HCT116 (cell line): ENCODE data around the gene BCL11B. TPM values are rescaled to one million over a fixed set of nuclear protein-coding genes. Genes with fewer than 3 reads are reported as not detected.

ENCODE experiments used
- ATAC-seq: fragments of 200-7000 bp; cut with Tn5 transposase; 2 replicates; pipeline ENCODE4 v1.9.1; 2020; ENCODE audit warnings: mild to moderate bottlenecking, moderate library complexity
- BruUV-seq: library from RNA; stranded (reverse); fragments of 400-500 nt; replicated peaks from 2 replicates; lab custom pipeline; 2021; lab: Mats Ljungman, UMichigan
- CTCF ChIA-PET: fragments of 300-600 bp; sonication (Branson Sonifier 250); formaldehyde crosslinking; loops from one replicate; lab custom pipeline; 2021; ENCODE audit warnings: antibody characterized with exemption; lab: Charles Lee
- POLR2A ChIA-PET: fragments of 300-600, 350-600 bp; sonication (Branson Sonifier 250); formaldehyde crosslinking; loops from one replicate; lab custom pipeline; 2021; ENCODE audit warnings: antibody characterized with exemption; lab: Charles Lee
- RAD21 ChIA-PET, 2 experiments: fragments of 300-600 bp; sonication (Branson Sonifier 250); formaldehyde crosslinking; loops; one replicate each; lab custom pipeline; 2023; ENCODE audit warnings: low total read pairs in 2 of 2; ENCODE audit not compliant: uncharacterized antibody in 2 of 2, unreplicated experiment in 2 of 2, low non-redundant PET in 1 of 2; lab: Charles Lee
- DNase-seq: peaks from one replicate; pipeline ENCODE4 v3.0.0-alpha.2; 2010; ENCODE audit warnings: low read depth, low spot score
- H2AFZ ChIP-seq: fragments of 200-600 bp; shearing (Covaris generic), sonication (generic); 2 replicates; pipeline ENCODE4 v1.6.1; 2017; ENCODE audit warnings: low read depth, mixed run types, mixed read lengths, antibody characterized with exemption, low read length; ENCODE audit not compliant: poor library complexity, severe bottlenecking
- H3K27ac ChIP-seq: 2 replicates; pipeline ENCODE4 v1.5.1; 2012; ENCODE audit warnings: low read depth, low read length
- H3K27me3 ChIP-seq: fragments of 200-600 bp; sonication (generic); 2 replicates; pipeline ENCODE4 v1.6.1; 2016; ENCODE audit warnings: mixed run types, low read length, mixed read lengths; ENCODE audit not compliant: insufficient read depth
- H3K36me3 ChIP-seq, 2 experiments: fragments of 200-500 bp in 1 of 2; fragments of 200-600 bp in 1 of 2; sonication (Bioruptor generic) in 1 of 2; sonication (generic) in 1 of 2; 2 replicates each; pipeline versions ENCODE4 v1.5.1 to v1.6.1; 2014 to 2016; ENCODE audit warnings: low read length in 2 of 2, inconsistent platforms in 1 of 2, mixed read lengths in 1 of 2, mixed run types in 1 of 2; ENCODE audit not compliant: insufficient read depth in 2 of 2, control insufficient read depth in 1 of 2
- H3K4me1 ChIP-seq, 2 experiments: fragments of 200-600 bp in 1 of 2; sonication (generic) in 1 of 2; 2 replicates each; pipeline versions ENCODE4 v1.5.1 to v1.6.1; 2012 to 2017; ENCODE audit warnings: low read length in 2 of 2, inconsistent platforms in 1 of 2, mild to moderate bottlenecking in 1 of 2, mixed read lengths in 1 of 2, mixed run types in 1 of 2, moderate library complexity in 1 of 2; ENCODE audit not compliant: insufficient read depth in 2 of 2, control insufficient read depth in 1 of 2
- H3K4me2 ChIP-seq: fragments of 200-600 bp; sonication (generic); 2 replicates; pipeline ENCODE4 v1.6.1; 2017; ENCODE audit warnings: mixed run types, low read length, mixed read lengths
- H3K4me3 ChIP-seq, 2 experiments: fragments of 200-600 bp in 1 of 2; sonication (generic) in 1 of 2; replicated peaks in 1 of 2; 2 replicates each; pipeline ENCODE4 v1.5.1; 2011 to 2016; ENCODE audit warnings: low read length in 2 of 2, control low read depth in 1 of 2, low read depth in 1 of 2, mild to moderate bottlenecking in 1 of 2, mixed read lengths in 1 of 2, mixed run types in 1 of 2
- H3K79me2 ChIP-seq: fragments of 200-600 bp; sonication (generic); 2 replicates; pipeline ENCODE4 v1.6.1; 2017; ENCODE audit warnings: mild to moderate bottlenecking, mixed run types, low read length, moderate library complexity, mixed read lengths; ENCODE audit not compliant: insufficient read depth
- H3K9ac ChIP-seq: fragments of 200-600 bp; sonication (generic); 2 replicates; pipeline ENCODE4 v1.6.1; 2016; ENCODE audit warnings: low read length, mixed read lengths
- H3K9me2 ChIP-seq: fragments of 200-600 bp; sonication (generic), shearing (Covaris generic); 2 replicates; pipeline ENCODE4 v1.6.1; 2017; ENCODE audit warnings: mixed run types, mild to moderate bottlenecking, moderate library complexity; ENCODE audit not compliant: insufficient read depth
- H3K9me3 ChIP-seq, 2 experiments: fragments of 200-500 bp in 1 of 2; fragments of 200-600 bp in 1 of 2; sonication (Bioruptor generic) in 1 of 2; sonication (generic) in 1 of 2; 2 replicates each; pipeline ENCODE4 v1.6.1; 2014 to 2017; ENCODE audit warnings: low read length in 2 of 2, mixed read lengths in 2 of 2, inconsistent platforms in 1 of 2, low read depth in 1 of 2, mild to moderate bottlenecking in 1 of 2, mixed run types in 1 of 2, moderate library complexity in 1 of 2; ENCODE audit not compliant: control insufficient read depth in 1 of 2, insufficient read depth in 1 of 2
- H4K20me1 ChIP-seq: fragments of 200-600 bp; sonication (generic), shearing (Covaris generic); 2 replicates; pipeline ENCODE4 v1.6.1; 2017; ENCODE audit warnings: mixed run types, mild to moderate bottlenecking, moderate library complexity; ENCODE audit not compliant: insufficient read depth
- ATF3 ChIP-seq: IDR thresholded peaks from 2 replicates; pipeline ENCODE4 v1.6.1; 2012
- CBX3 ChIP-seq: IDR thresholded peaks from 2 replicates; pipeline ENCODE4 v1.6.1; 2012; ENCODE audit warnings: low read depth
- CEBPB ChIP-seq: IDR thresholded peaks from 2 replicates; pipeline ENCODE4 v1.6.1; 2012; ENCODE audit warnings: low read depth
- ELF1 ChIP-seq: IDR thresholded peaks from 2 replicates; pipeline ENCODE4 v1.6.1; 2012; ENCODE audit warnings: low read depth, borderline replicate concordance
- EZH2phosphoT487 ChIP-seq: fragments of 200-600 bp; IDR thresholded peaks from 2 replicates; pipeline ENCODE4 v1.6.1; 2018; ENCODE audit warnings: antibody characterized with exemption, borderline replicate concordance
- JUND ChIP-seq: IDR thresholded peaks from 2 replicates; pipeline ENCODE4 v1.6.1; 2012
- MAX ChIP-seq: IDR thresholded peaks from 2 replicates; pipeline ENCODE4 v1.6.1; 2012
- POLR2A ChIP-seq: IDR thresholded peaks from 2 replicates; pipeline ENCODE4 v1.7.0; 2011; ENCODE audit warnings: borderline replicate concordance; ENCODE audit not compliant: insufficient read depth, insufficient read length; ENCODE audit errors: extremely low read depth
- POLR2AphosphoS5 ChIP-seq: IDR thresholded peaks from 2 replicates; pipeline ENCODE4 v1.6.1; 2011; ENCODE audit warnings: mild to moderate bottlenecking, low read depth, low read length, moderate library complexity
- RAD21 ChIP-seq: IDR thresholded peaks from 2 replicates; pipeline ENCODE4 v1.6.1; 2012; ENCODE audit warnings: low read depth, mild to moderate bottlenecking
- REST ChIP-seq: IDR thresholded peaks from 2 replicates; pipeline ENCODE4 v1.6.1; 2012; ENCODE audit warnings: low read depth
- SIN3A ChIP-seq: IDR thresholded peaks from 2 replicates; pipeline ENCODE4 v1.6.1; 2012; ENCODE audit warnings: low read depth
- SP1 ChIP-seq: IDR thresholded peaks from 2 replicates; pipeline ENCODE4 v1.6.1; 2012; ENCODE audit warnings: low read depth
- SRF ChIP-seq: IDR thresholded peaks from 2 replicates; pipeline ENCODE4 v1.6.1; 2012; ENCODE audit warnings: low read depth
- TCF7L2 ChIP-seq: IDR thresholded peaks from 2 replicates; pipeline ENCODE4 v1.7.0; 2011; ENCODE audit warnings: borderline replicate concordance, inconsistent platforms; ENCODE audit not compliant: insufficient read depth, insufficient read length; ENCODE audit errors: extremely low read depth
- YY1 ChIP-seq: IDR thresholded peaks from 2 replicates; pipeline ENCODE4 v1.6.1; 2011; ENCODE audit warnings: low read length, low read depth, moderate library complexity, mild to moderate bottlenecking; ENCODE audit not compliant: insufficient replicate concordance; ENCODE audit errors: extremely low read depth
- ZBTB33 ChIP-seq: IDR thresholded peaks from 2 replicates; pipeline ENCODE4 v1.6.1; 2011; ENCODE audit warnings: mild to moderate bottlenecking, low read length, moderate library complexity; ENCODE audit not compliant: insufficient replicate concordance; ENCODE audit errors: extremely low read depth
- ZFX ChIP-seq: fragments of 450-650 bp; IDR thresholded peaks from 2 replicates; pipeline ENCODE4 v1.6.1; 2017
- ZNF274 ChIP-seq: fragments of 200-500 bp; sonication (Bioruptor generic); IDR thresholded peaks from 2 replicates; pipeline ENCODE4 v1.6.1; 2014; ENCODE audit warnings: mild to moderate bottlenecking, low read depth, low read length, inconsistent platforms
- intact Hi-C: fragments of 100-400 bp; cut with micrococcal nuclease; formaldehyde crosslinking; loops from 2 replicates; pipeline ENCODE4 v1.10.0; 2022
- total RNA-seq: library from RNA; stranded (reverse); gene quantifications from one replicate; pipeline ENCODE4 v1.2.1, GENCODE V29; 2021; ENCODE audit not compliant: unreplicated experiment

BCL11B gene
- total RNA-seq, 1 experiment from 2014 or later, result 1.1 TPM

- H3K36me3 ChIP-seq, result no peaks in the 10 kb centered on the region
- no peak overlapping the region for H3K4me3 ChIP-seq
- H4K20me1 ChIP-seq, result no peaks in the 10 kb centered on the region
- ChIA-PET RAD21 (no interaction called here), POLR2A (no interaction called here), CTCF (no interaction called here)
- H3K4me2 ChIP-seq, result no peak overlapping the region
- ATAC-seq (no peak), DNase-seq (no peak)
- no peak overlapping the region for H3K27ac ChIP-seq
- H3K9me3 ChIP-seq, result no peaks in the 10 kb centered on the region
- H3K4me1 ChIP-seq, result no peaks in the 10 kb centered on the region
- BruUV-seq, result no TSS peak
- H3K9me2 ChIP-seq, result no peaks in the 10 kb centered on the region
- H3K79me2 ChIP-seq, result no peaks in the 10 kb centered on the region
- no peaks in the 10 kb centered on the region for H3K27me3 ChIP-seq
- H3K9ac ChIP-seq, result no peak overlapping the region
- TF ChIP-seq ZFX, result no peak
- TF ChIP-seq ATF3, result no peak
- TF ChIP-seq SRF, result no peak
- no peak for TF ChIP-seq EZH2phosphoT487
- no peak for TF ChIP-seq ZBTB33
- TF ChIP-seq JUND, result no peak
- TF ChIP-seq CBX3, result no peak
- no peak for TF ChIP-seq REST
- no peak for TF ChIP-seq ELF1
- no peak for TF ChIP-seq SIN3A
- TF ChIP-seq POLR2AphosphoS5, result no peak
- no peak for TF ChIP-seq CEBPB
- TF ChIP-seq MAX, result no peak
- TF ChIP-seq TCF7L2, result no peak
- TF ChIP-seq YY1, result no peak
- TF ChIP-seq POLR2A, result no peak
- no peak for TF ChIP-seq RAD21
- TF ChIP-seq ZNF274, result no peak
- TF ChIP-seq SP1, result no peak
- intact Hi-C loops, result no loop called here
- no peak overlapping the region for H2AFZ ChIP-seq
Observed at GRCh38 chr14:99188731-99189191, 83.2 kb downstream of the BCL11B start.
